IMR-90 (cell line): ENCODE results near the gene NR1D1.

Source experiments
- CHD1 ChIP-seq: IDR thresholded peaks from 2 replicates; pipeline ENCODE4 v1.6.1; 2012; ENCODE audit warnings: low read depth, low read length, improper control_type of control experiment
- FOS ChIP-seq: fragments of 150-350 bp; IDR thresholded peaks from 2 replicates; pipeline ENCODE4 v1.6.1; 2016; ENCODE audit warnings: low read depth, low read length
- MAFK ChIP-seq: IDR thresholded peaks from 2 replicates; pipeline ENCODE4 v1.6.1; 2012; ENCODE audit warnings: low read depth, low read length, improper control_type of control experiment
- MAZ ChIP-seq: IDR thresholded peaks from 2 replicates; pipeline ENCODE4 v1.6.1; 2012; ENCODE audit warnings: low read depth, mild to moderate bottlenecking, low read length, improper control_type of control experiment, moderate library complexity, borderline replicate concordance
- MXI1 ChIP-seq: IDR thresholded peaks from 2 replicates; pipeline ENCODE4 v1.6.1; 2012; ENCODE audit warnings: low read depth, mild to moderate bottlenecking, low read length, moderate library complexity, borderline replicate concordance
- POLR2A ChIP-seq: IDR thresholded peaks from 2 replicates; pipeline ENCODE4 v1.6.1; 2012; ENCODE audit warnings: mild to moderate bottlenecking, low read depth, low read length
- RAD21 ChIP-seq: IDR thresholded peaks from 2 replicates; pipeline ENCODE4 v1.6.1; 2012; ENCODE audit warnings: low read length, improper control_type of control experiment
- RCOR1 ChIP-seq: IDR thresholded peaks from 2 replicates; pipeline ENCODE4 v1.6.1; 2012; ENCODE audit warnings: mild to moderate bottlenecking, low read length, improper control_type of control experiment; ENCODE audit not compliant: insufficient replicate concordance
- SMC3 ChIP-seq: fragments of 150-350 bp; IDR thresholded peaks from 2 replicates; pipeline ENCODE4 v1.6.1; 2016; ENCODE audit warnings: low read depth, mild to moderate bottlenecking, antibody characterized with exemption, low read length, moderate library complexity
- USF2 ChIP-seq: fragments of 150-350 bp; IDR thresholded peaks from 2 replicates; pipeline ENCODE4 v1.6.1; 2017; ENCODE audit warnings: mild to moderate bottlenecking, antibody characterized with exemption, low read length, low read depth
- TF ChIP-seq, protein P1 (sequence below): conservative IDR thresholded peaks from 2 replicates; pipeline ENCODE4 v1.5.1; 2012; ENCODE audit warnings: mild to moderate bottlenecking, low read depth, low read length, improper control_type of control experiment
- TF ChIP-seq, protein P2 (sequence below): fragments of 150-350 bp; IDR thresholded peaks from 2 replicates; pipeline ENCODE4 v1.6.1; 2016; ENCODE audit warnings: low read depth, mild to moderate bottlenecking, low read length, moderate library complexity, borderline replicate concordance

GRCh38 chr17:40129498-40129897 is 29.1 kb upstream of the NR1D1 start:
- TF ChIP-seq, protein P1, sequence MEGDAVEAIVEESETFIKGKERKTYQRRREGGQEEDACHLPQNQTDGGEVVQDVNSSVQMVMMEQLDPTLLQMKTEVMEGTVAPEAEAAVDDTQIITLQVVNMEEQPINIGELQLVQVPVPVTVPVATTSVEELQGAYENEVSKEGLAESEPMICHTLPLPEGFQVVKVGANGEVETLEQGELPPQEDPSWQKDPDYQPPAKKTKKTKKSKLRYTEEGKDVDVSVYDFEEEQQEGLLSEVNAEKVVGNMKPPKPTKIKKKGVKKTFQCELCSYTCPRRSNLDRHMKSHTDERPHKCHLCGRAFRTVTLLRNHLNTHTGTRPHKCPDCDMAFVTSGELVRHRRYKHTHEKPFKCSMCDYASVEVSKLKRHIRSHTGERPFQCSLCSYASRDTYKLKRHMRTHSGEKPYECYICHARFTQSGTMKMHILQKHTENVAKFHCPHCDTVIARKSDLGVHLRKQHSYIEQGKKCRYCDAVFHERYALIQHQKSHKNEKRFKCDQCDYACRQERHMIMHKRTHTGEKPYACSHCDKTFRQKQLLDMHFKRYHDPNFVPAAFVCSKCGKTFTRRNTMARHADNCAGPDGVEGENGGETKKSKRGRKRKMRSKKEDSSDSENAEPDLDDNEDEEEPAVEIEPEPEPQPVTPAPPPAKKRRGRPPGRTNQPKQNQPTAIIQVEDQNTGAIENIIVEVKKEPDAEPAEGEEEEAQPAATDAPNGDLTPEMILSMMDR: no peak
- TF ChIP-seq CHD1 (no peak), RCOR1 (no peak), POLR2A (no peak), RAD21 (no peak), SMC3 (no peak), FOS (no peak), USF2 (no peak), MAZ (no peak), MAFK (no peak), MXI1 (no peak)
- TF ChIP-seq, protein P2, sequence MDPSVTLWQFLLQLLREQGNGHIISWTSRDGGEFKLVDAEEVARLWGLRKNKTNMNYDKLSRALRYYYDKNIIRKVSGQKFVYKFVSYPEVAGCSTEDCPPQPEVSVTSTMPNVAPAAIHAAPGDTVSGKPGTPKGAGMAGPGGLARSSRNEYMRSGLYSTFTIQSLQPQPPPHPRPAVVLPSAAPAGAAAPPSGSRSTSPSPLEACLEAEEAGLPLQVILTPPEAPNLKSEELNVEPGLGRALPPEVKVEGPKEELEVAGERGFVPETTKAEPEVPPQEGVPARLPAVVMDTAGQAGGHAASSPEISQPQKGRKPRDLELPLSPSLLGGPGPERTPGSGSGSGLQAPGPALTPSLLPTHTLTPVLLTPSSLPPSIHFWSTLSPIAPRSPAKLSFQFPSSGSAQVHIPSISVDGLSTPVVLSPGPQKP: no peak
